ENCODE results near the gene PARL. TPM values are rescaled to one million over a fixed set of nuclear protein-coding genes. Genes with fewer than 3 reads are reported as not detected.

Gene PARL
- total RNA-seq, 1 experiment from 2014 or later: 69.2 TPM

- no peaks in the 10 kb centered on the region for H4K20me1 ChIP-seq (ENCODE audit: low read length)
- no peak overlapping the region for H3K9ac ChIP-seq (ENCODE audit: low read length)
- H3K4me2 ChIP-seq (ENCODE audit: low read length): no peak overlapping the region
- TF ChIP-seq EZH2 (IDR thresholded peaks at IDR 0.05; ENCODE audit: low read length, unreplicated experiment) (no peak), CTCF (conservative IDR thresholded peaks at IDR 0.05; ENCODE audit: low read depth, low read length) (no peak)
- no peaks in the 10 kb centered on the region for H3K4me1 ChIP-seq (ENCODE audit: insufficient read depth, low read length)
- CTCF ChIA-PET: no interaction called here
- H3K27me3 ChIP-seq (ENCODE audit: low read length): no peaks in the 10 kb centered on the region
- no peaks in the 10 kb centered on the region for H3K9me3 ChIP-seq (ENCODE audit: low read length)
- no peak overlapping the region for H3K27ac ChIP-seq (ENCODE audit: low read length)
- POLR2A ChIA-PET (ENCODE audit: unreplicated experiment): no interaction called here
- H3K9me2 ChIP-seq (replicated peaks; ENCODE audit: low read length): no peaks in the 10 kb centered on the region
- H2AFZ ChIP-seq (ENCODE audit: low read length): no peak overlapping the region
- H3K4me3 ChIP-seq (ENCODE audit: low read length): no peak overlapping the region
- no peak for ATAC-seq
- BruUV-seq (replicated peaks): no TSS peak
- H3F3A ChIP-seq (ENCODE audit: low read length, unreplicated experiment): no peaks in the 10 kb centered on the region
- DNase-seq: no peak
- intact Hi-C loops (cut with micrococcal nuclease): no loop called here
- H3K79me2 ChIP-seq (ENCODE audit: low read length): no peaks in the 10 kb centered on the region
- H3K36me3 ChIP-seq (ENCODE audit: low read depth, low read length): peaks cover 23% of the 10 kb centered on the region; the same call in 1 of the 2 replicates
Observed at GRCh38 chr3:183931881-183932280, 47.2 kb upstream of the PARL start.

- peaks cover 23% of the 10 kb centered on the region; the same call in 1 of the 2 replicates for H3K36me3 ChIP-seq (ENCODE audit: low read depth, low read length)
Observed at GRCh38 chr3:183930086-183930485, 45.4 kb upstream of the PARL start.

GRCh38 chr3:183927059-183927458 is 42.4 kb upstream of the PARL start:
- Histone ChIP-seq H4K20me1 (ENCODE audit: low read length) (no peaks in the 10 kb centered on the region), H3K4me3 (ENCODE audit: low read length) (no peak overlapping the region), H3K9me2 (replicated peaks; ENCODE audit: low read length) (no peaks in the 10 kb centered on the region), H3K27me3 (ENCODE audit: low read length) (no peaks in the 10 kb centered on the region), H3K79me2 (ENCODE audit: low read length) (no peaks in the 10 kb centered on the region), H3F3A (ENCODE audit: low read length, unreplicated experiment) (peaks cover 5% of the 10 kb centered on the region), H3K27ac (ENCODE audit: low read length) (no peak overlapping the region), H3K9ac (ENCODE audit: low read length) (no peak overlapping the region), H3K36me3 (ENCODE audit: low read depth, low read length) (peaks cover 29% of the 10 kb centered on the region; the same call in 1 of the 2 replicates), H3K4me2 (ENCODE audit: low read length) (no peak overlapping the region), H3K4me1 (ENCODE audit: insufficient read depth, low read length) (peaks cover 24% of the 10 kb centered on the region), H2AFZ (ENCODE audit: low read length) (no peak overlapping the region), H3K9me3 (ENCODE audit: low read length) (no peaks in the 10 kb centered on the region)
- TF ChIP-seq EZH2 (IDR thresholded peaks at IDR 0.05; ENCODE audit: low read length, unreplicated experiment) (no peak), EZH2phosphoT487 (IDR thresholded peaks at IDR 0.05; ENCODE audit: borderline replicate concordance, low read length) (no peak), CTCF (conservative IDR thresholded peaks at IDR 0.05; ENCODE audit: low read depth, low read length) (no peak)
- no TSS peak for BruUV-seq (replicated peaks)
- intact Hi-C loops (cut with micrococcal nuclease): no loop called here
- ChIA-PET CTCF (no interaction called here), POLR2A (ENCODE audit: unreplicated experiment) (no interaction called here)
- no peak for DNase-seq
- ATAC-seq: no peak

More at GRCh38 chr3:183930086-183930485, 45.4 kb upstream of the PARL start:
- CTCF ChIA-PET: no interaction called here
- no peaks in the 10 kb centered on the region for H3F3A ChIP-seq (ENCODE audit: low read length, unreplicated experiment)
- H3K79me2 ChIP-seq (ENCODE audit: low read length): no peaks in the 10 kb centered on the region
- no peak overlapping the region for H3K27ac ChIP-seq (ENCODE audit: low read length)
- intact Hi-C loops (cut with micrococcal nuclease): no loop called here
- no peaks in the 10 kb centered on the region for H3K27me3 ChIP-seq (ENCODE audit: low read length)
- no peaks in the 10 kb centered on the region for H4K20me1 ChIP-seq (ENCODE audit: low read length)
- no peak overlapping the region for H3K4me2 ChIP-seq (ENCODE audit: low read length)
- POLR2A ChIA-PET (ENCODE audit: unreplicated experiment): no interaction called here
- no peak overlapping the region for H2AFZ ChIP-seq (ENCODE audit: low read length)
- ATAC-seq: no peak
- H3K4me1 ChIP-seq (ENCODE audit: insufficient read depth, low read length): peaks cover 11% of the 10 kb centered on the region
- H3K9me2 ChIP-seq (replicated peaks; ENCODE audit: low read length): no peaks in the 10 kb centered on the region
- BruUV-seq (replicated peaks): no TSS peak
- no peak for TF ChIP-seq EZH2phosphoT487 (IDR thresholded peaks at IDR 0.05; ENCODE audit: borderline replicate concordance, low read length)
- no peak for TF ChIP-seq EZH2 (IDR thresholded peaks at IDR 0.05; ENCODE audit: low read length, unreplicated experiment)
- no peak for TF ChIP-seq CTCF (conservative IDR thresholded peaks at IDR 0.05; ENCODE audit: low read depth, low read length)
- H3K9ac ChIP-seq (ENCODE audit: low read length): no peak overlapping the region
- no peaks in the 10 kb centered on the region for H3K9me3 ChIP-seq (ENCODE audit: low read length)
- DNase-seq: no peak
- no peak overlapping the region for H3K4me3 ChIP-seq (ENCODE audit: low read length)
